ENCODE results near the gene SPZ1.

GRCh38 chr5:80368661-80369480, 49.1 kb downstream of the SPZ1 start:
- TF ChIP-seq CTCF (conservative IDR thresholded peaks at IDR 0.05; ENCODE audit: low read depth, low read length) (no peak), EZH2 (IDR thresholded peaks at IDR 0.05; ENCODE audit: borderline replicate concordance, low read depth, low read length, poor library complexity, severe bottlenecking) (no peak)

Measured in A673 (cell line).